Heart left ventricle (tissue), 13 donors: Measurements from ENCODE around the gene RIMS3.

Experiments
- POLR2A ChIP-seq, 2 donors: fragments of 450-650 bp; IDR thresholded peaks; one replicate each; pipeline ENCODE4 v1.6.1; 2017; ENCODE audit warnings: antibody characterized with exemption in 2 of 2, mild to moderate bottlenecking in 2 of 2, moderate library complexity in 2 of 2
- TF ChIP-seq, protein P1 (sequence below), 12 donors: fragments of 200-600 bp; sonication (generic) in 4 of 12; IDR thresholded peaks; one replicate each; pipeline versions ENCODE4 v1.5.0 to v1.8.0; 2018 to 2022; ENCODE audit warnings: antibody characterized with exemption in 12 of 12, mild to moderate bottlenecking in 5 of 12
- donor health status: ischemic (EF 13 %, LVEDD 7.1; RV severe dilation, severe dysfunction).
- donor health status: DM: no; HTN: yes; CAD: no.
- donor health status: DM: no; HTN: no; CAD: no.
- donor health status: ischemic (EF 25% LVEDD 6.9; RV normal size, moderate dysfunction).
- donor health status: ischemic (EF 25% LVEDD 5.7; RV mildly dilated, moderate dysfunction).
- donor health status: ischemic (EF 35%, LVEDD 5.7; RV mildly dilated, moderate dysfunction).
- donor health status: nonischemic (EF 11% LVEDD 7.7; RV severe dilation, severe dysfunction).
- donor health status: DM: yes; HTN: yes; CAD: no.
- donor health status: PGD.
- donor health status: ischemic (EF 29% LVEDD 5.4; RV normal size, mild dysfunction).
- donor health status: nonischemic (EF 23%, LVEDD 6.1; RV moderate dilation, normal function).

DNA sequence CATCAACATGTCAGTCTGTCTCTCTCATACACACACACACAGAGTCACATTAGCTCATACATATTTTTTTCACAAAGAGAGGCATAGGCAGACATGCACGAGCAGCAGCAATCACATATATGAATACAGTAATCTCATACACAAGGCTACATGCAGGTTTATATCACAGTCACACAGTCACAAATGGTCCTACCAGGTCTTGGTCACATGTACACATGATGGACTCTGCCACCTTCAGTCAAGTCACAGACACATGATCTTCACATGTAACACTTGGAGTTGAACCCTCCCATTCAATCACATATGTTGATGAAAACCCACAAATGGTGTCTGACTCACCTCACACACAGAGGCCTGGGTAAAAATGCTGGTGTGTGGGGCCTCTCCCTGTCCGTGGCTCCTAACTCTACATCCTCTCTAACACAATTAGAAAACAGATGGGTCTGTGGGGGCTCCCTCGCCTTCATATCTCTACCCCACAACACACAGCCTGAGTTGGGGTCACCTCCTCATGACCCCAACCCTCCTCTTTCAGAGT lies 27.9 kb downstream of the RIMS3 start:
- TF ChIP-seq, protein P1, sequence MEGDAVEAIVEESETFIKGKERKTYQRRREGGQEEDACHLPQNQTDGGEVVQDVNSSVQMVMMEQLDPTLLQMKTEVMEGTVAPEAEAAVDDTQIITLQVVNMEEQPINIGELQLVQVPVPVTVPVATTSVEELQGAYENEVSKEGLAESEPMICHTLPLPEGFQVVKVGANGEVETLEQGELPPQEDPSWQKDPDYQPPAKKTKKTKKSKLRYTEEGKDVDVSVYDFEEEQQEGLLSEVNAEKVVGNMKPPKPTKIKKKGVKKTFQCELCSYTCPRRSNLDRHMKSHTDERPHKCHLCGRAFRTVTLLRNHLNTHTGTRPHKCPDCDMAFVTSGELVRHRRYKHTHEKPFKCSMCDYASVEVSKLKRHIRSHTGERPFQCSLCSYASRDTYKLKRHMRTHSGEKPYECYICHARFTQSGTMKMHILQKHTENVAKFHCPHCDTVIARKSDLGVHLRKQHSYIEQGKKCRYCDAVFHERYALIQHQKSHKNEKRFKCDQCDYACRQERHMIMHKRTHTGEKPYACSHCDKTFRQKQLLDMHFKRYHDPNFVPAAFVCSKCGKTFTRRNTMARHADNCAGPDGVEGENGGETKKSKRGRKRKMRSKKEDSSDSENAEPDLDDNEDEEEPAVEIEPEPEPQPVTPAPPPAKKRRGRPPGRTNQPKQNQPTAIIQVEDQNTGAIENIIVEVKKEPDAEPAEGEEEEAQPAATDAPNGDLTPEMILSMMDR (IDR thresholded peaks at IDR 0.05): no peak
- no peak for TF ChIP-seq POLR2A (IDR thresholded peaks at IDR 0.05)
